ENCODE measurements around the gene JARID2. TPM values are rescaled to one million over a fixed set of nuclear protein-coding genes. Genes with fewer than 3 reads are reported as not detected.

JARID2 gene
- total and polyA plus RNA-seq, 2 of the 8 experiments (the other 6 are each of a cell fraction or from before 2014, with no cell fraction given) = 60.1 to 239 TPM

DNA sequence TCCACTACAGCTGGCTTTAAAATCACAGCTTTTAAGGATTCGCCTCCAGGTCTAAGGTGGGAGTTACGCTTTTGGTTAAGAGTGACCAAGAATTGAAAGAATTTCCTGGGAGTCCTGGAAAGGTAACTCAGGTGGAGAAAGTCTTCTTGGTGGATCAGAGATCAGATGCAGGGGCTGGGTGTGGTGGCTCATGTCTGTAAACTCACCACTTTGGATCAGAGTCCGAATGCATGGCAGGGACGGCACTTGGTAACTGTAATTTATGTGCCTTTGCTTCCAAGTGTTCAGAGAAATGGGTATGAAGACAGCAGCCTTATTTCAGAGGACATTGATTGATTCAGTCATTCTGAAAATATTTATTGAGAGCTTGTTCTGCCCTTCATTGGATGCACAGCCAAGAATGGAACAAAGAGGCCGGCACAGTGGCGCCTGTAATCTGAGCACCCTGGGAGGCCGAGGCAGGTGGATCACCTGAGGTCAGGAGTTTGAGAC lies 18.0 kb upstream of the JARID2 start (continued):
- no peak for TF ChIP-seq POLR2AphosphoS5 (IDR thresholded peaks at IDR 0.05; ENCODE audit: low read depth, low read length)
- no peak for TF ChIP-seq NANOG (IDR thresholded peaks at IDR 0.05; ENCODE audit: insufficient read depth, low read depth, low read length, poor library complexity, severe bottlenecking)
- TF ChIP-seq EGR1 (IDR thresholded peaks at IDR 0.05; ENCODE audit: borderline replicate concordance, low read depth, low read length) = no peak
- TF ChIP-seq KDM1A (IDR thresholded peaks at IDR 0.05; ENCODE audit: borderline replicate concordance, low read length) = no peak
